ENCODE measurements around the gene STARD13.

DNA sequence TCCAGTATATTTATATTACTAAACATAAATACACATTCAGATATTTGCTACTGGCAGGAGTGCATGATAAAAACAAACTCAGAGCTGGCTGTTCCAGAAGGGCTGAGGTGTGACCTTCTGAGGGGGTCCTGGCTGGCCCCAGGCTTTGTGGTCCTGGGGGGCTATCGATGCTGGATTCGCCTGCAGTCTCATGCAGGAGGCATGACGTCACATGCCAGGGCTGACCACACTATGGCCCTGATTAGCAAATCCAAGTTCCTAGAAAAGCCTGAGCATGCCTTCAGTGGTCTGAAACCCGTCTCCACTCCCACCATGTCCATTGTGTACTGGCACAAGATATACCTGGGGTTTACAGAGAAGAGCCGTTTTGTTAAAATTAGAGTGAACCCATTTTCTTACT lies 171.4 kb downstream of the STARD13 start:
- TF ChIP-seq EZH2phosphoT487 (IDR thresholded peaks at IDR 0.05; ENCODE audit: borderline replicate concordance, low read length) (no peak), CTCF (conservative IDR thresholded peaks at IDR 0.05; ENCODE audit: low read depth, low read length) (no peak), EZH2 (IDR thresholded peaks at IDR 0.05; ENCODE audit: low read length, unreplicated experiment) (no peak)
